GM12864 (cell line): ENCODE measurements around the gene NUP160.
A peak's percentile ranks its signal among the peaks of the same experiment; 100 is the strongest.
"Not testable (repeated sequence)": the region's sequence is repeated elsewhere in the genome, so short reads cannot be mapped to it uniquely, and the experiment has no call there.

Source experiments
- DNase-seq: peaks from one replicate; pipeline ENCODE4 v3.0.0-alpha.2; 2011; ENCODE audit warnings: low read depth
- H3K4me3 ChIP-seq: 2 replicates; pipeline ENCODE4 v1.5.1; 2011; ENCODE audit warnings: mild to moderate bottlenecking, low read depth, low read length, control low read depth
- TF ChIP-seq, protein P1 (sequence below): IDR thresholded peaks from 2 replicates; pipeline ENCODE4 v1.5.1; 2011; ENCODE audit warnings: low read depth, mild to moderate bottlenecking, moderate library complexity, low read length, control low read depth, inconsistent platforms; ENCODE audit errors: missing control alignments

NUP160 gene

DNA sequence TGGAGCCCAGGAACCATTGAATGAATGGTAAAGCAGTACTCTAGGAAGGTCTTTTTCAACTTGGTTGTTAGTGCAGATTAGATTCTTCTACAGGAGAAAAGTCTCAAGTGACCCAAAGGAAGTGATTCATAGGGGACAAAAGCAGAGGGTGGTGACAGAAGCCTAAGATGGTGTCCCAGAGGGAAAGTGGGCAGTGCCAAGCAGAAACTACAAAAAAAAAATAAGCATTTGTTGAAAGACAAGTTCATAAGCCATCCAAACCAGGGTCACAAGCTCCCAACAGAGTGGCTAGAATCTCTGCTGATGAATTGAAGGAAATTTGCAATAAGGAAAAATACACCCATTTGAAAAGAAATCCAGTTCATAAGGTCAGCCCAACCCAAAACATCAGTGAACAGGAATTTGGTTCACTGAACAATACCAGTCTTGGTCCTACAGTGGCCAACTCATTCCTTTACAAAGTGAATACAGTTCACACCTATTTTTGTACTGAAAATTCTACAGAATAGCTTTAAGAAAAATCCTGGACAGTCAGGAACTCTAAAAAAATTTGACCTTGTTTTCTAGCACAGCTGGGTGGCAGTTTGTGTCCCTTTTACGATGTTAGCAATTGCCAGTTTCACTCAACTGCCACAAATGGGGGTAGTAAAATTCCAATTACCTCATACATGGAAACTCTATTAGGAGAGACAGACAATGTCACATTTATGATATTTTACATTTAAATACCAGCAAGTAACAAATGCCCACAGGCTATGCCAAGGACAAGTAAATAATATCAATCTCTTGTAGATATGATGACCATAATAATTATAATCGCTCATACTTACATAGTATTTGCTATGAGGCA, 21.6 kb upstream of the NUP160 start:
- DNase-seq: no peak
- TF ChIP-seq, protein P1, sequence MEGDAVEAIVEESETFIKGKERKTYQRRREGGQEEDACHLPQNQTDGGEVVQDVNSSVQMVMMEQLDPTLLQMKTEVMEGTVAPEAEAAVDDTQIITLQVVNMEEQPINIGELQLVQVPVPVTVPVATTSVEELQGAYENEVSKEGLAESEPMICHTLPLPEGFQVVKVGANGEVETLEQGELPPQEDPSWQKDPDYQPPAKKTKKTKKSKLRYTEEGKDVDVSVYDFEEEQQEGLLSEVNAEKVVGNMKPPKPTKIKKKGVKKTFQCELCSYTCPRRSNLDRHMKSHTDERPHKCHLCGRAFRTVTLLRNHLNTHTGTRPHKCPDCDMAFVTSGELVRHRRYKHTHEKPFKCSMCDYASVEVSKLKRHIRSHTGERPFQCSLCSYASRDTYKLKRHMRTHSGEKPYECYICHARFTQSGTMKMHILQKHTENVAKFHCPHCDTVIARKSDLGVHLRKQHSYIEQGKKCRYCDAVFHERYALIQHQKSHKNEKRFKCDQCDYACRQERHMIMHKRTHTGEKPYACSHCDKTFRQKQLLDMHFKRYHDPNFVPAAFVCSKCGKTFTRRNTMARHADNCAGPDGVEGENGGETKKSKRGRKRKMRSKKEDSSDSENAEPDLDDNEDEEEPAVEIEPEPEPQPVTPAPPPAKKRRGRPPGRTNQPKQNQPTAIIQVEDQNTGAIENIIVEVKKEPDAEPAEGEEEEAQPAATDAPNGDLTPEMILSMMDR: no peak
- no peak overlapping the region for H3K4me3 ChIP-seq

DNA sequence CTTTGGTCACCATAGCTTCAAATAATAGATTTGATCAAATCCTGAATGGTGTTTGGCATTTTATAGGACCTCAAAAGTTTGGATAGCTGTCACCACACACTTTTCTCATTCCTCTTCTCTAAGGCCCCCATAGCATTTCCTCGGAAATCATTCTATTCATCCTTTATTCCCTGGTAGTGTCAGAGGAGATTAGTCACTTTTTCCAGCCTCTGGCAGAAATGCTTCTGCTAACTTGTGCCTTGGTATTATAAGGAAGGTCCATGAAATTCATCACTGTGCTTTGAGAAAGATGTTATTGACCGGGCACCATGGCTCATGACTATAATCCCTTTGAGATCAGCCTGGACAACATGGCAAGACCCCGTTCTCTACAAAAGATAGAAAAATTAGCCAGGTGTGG, 19.7 kb upstream of the NUP160 start:
- DNase-seq: no peak
- H3K4me3 ChIP-seq: no peak overlapping the region
- TF ChIP-seq, protein P1: no peak

DNA sequence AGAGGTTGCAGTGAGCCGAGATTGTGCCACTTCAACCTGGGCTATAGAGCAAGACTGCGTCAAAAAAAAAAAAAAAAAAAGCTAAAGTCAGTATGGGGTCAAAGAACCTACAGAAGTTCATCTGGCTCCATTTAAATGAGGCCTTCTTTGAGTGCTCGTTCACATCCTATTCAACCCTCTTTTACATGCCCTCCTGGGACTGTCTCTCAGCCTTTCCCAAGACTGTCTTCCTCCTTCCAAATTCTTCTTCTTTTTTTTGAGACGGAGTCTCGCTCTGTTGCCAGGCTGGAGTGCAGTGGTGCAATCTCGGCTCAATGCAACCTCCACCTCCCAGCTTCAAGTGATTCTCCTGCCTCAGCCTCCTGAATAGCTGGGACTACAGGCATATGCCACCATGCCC, 18.7 kb upstream of the NUP160 start:
- H3K4me3 ChIP-seq: not testable (repeated sequence)

DNA sequence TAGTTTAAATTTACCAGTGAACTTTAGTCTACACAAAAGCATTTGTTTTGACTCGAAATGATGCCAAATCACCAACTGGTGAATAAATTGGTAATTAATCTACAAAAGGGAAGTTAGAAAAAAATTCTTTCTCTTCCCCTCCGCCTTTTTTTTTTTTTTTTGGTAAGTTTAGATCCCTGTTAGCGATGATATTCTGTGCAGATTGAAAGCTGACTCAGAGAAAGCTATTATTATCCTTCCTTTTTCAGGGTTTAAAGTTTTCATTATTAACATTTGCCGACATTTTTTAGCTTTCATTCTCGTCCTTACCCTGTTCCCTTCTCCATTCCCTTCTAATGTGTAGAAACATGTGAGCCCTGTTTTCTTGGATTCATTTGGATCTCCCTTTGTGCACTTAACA, 16.8 kb upstream of the NUP160 start:
- DNase-seq: no peak
- TF ChIP-seq, protein P1: no peak
- H3K4me3 ChIP-seq: no peak overlapping the region; the same call in 1 of the 2 replicates

More for the DNA sequence above, 18.7 kb upstream of the NUP160 start:
- not testable (repeated sequence) for DNase-seq

DNA sequence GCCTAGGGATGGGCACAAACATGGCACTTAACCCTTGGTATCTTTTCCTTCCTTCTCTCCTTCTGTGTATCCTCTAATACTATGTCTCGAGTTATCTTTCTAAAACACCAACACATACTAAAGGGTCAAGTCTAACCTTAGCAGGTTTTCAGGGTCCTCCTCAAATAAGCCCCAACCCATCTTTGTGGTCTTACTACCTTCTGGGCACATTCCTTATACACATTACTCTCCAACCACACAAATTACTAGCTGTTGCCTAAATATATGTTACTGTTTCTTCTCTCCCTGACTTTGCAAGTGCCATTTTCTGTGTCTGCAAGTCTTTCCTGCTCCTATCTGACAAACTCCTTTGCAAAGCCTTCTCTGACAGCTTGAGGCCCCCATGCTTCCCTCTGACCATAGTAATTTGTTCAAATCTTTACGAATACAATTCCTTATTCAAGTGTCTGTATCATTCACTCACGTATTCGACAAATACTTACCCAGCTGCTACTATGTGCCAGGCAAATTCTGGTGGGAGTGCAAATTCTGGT, 15.8 kb upstream of the NUP160 start:
- TF ChIP-seq, protein P1: no peak
- DNase-seq: no peak
- H3K4me3 ChIP-seq: no peak overlapping the region

DNA sequence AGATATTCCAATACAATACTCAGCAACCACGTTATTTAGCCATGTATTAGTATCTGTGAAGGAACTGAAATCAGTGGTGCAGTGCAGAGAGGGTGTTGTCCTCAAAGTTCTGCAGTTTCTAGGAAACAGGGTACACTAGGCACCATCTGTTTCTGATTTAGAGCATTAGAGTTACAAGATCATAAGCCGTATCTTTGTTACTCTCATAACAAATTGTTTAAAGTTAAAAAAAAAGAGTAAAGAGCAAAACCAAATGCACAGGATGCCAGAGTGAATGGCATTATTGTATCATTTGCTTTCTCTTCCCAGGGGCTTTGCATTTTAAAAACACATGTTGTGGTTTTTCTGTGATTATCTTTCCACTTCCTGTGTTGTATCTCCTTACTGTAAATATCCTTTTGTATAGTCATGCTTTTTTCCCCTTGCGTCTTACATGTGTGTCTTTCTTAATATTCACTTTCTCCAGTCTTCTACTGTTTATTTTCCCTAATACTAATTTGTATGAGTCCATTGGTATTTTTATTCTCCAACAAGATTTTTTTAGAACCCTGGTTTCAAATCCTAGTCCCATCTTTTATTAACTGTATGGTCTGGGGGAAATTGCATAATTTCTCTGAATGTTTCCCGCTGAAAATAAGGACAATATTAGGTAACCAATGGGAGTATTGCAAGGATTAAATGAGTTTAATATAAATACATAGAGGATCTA, 15.2 kb upstream of the NUP160 start:
- TF ChIP-seq, protein P1: no peak
- H3K4me3 ChIP-seq: no peak overlapping the region
- DNase-seq: peak; percentile 37

DNA sequence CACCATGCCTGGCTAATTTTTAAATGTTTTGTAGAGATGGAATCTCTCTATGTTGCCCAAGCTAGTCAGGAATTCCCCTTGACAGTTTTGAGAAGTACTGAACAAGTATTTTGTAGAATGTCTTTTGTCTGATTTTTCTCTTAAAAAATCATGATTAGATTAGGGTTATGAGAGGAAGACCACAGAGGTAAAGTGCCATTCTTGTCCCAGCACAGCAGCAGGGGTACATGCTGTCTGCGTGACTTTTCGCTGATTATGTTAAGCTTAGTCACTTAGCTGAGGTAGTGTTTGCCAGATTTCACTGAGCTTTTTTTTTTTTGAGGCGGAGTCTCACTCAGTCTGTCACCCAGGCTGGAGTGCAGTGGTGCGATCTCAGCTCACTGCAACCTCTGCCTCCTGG, 13.6 kb upstream of the NUP160 start:
- TF ChIP-seq, protein P1: no peak
- no peak overlapping the region for H3K4me3 ChIP-seq
- DNase-seq: no peak
